GM19397 (cell line): ENCODE data around the gene DENND4A.
"Not testable (repeated sequence)": the region's sequence is repeated elsewhere in the genome, so short reads cannot be mapped to it uniquely, and the experiment has no call there.

ENCODE experiments used
- ATAC-seq: cut with Tn5 transposase; IDR thresholded peaks from one replicate; pipeline ENCODE4 v1.9.1; 2021; ENCODE audit warnings: mild to moderate bottlenecking, moderate library complexity; ENCODE audit not compliant: unreplicated experiment

The DENND4A gene

DNA sequence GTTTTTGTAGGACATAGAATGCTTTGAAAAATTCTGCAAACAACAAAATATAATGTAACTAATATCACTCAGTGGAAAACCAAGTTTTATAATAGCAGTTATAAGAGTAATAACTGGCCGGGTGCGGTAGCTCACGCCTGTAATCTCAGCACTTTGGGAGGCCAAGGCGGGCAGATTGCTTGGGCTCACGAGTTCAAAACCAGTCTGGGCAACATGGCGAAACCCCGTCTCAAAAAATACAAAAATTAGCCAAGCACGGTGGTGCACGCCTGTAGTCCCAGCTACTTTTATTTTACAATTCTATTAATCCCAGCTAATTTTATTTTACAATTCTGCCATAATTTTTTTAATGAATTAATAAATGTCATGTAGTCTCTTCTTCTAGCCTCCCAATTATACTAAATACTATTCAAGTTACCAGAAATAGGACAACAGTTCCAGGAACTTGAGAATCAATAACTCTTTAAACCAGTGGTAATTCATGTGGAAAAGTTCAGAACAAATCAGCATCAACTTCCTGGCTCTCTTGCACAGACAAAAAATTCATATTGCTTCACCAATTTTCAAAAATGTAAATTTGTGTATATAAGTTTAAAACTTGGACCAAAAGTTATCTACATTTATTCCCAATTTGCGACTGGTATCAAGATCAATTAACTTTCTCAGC lies 2.2 kb downstream of the DENND4A start:
- no peak for ATAC-seq

DNA sequence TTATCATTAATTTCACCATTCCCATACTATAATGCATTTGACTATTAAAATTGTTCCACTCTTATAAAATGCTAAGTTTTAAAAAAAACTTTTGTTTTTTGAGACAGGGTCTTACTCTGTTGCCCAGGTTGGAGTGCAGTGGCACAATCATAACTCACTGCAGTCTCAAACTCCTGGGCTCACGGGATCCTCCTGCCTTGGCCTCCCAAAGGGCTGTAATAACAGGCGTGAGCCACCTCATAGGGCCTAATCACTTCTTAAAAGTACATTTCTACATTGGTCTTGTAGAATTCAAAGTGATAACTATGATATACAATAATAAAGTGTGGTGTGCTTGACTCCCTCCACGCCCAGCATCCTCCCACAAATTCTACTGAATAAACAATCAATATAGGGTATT lies 3.0 kb downstream of the DENND4A start:
- ATAC-seq: no peak

- ATAC-seq: no peak
Observed at GRCh38 chr15:65787260-65787659, 4.8 kb downstream of the DENND4A start.

DNA sequence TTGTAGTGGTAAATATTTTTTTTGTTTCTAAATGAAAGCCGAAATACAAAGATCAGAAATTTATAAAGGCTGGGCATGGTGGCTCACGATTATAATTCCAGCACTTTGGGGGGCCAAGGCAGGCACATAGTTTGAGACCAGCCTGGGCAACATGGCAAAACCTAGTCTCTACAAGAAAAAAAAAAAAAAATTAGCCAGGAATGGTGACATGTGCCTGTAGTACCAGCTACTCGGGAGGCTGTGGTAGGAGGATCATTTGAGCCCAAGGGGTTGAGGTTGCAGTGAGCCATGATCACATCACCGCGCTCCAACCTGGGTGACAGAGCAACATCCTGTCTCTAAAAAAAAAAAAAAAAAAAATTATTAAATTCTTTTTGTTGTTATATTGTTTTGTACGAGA lies 6.9 kb downstream of the DENND4A start:
- ATAC-seq: no peak

GRCh38 chr15:65783872-65784271 lies 8.2 kb downstream of the DENND4A start:
- no peak for ATAC-seq

GRCh38 chr15:65782096-65782495 lies 10.0 kb downstream of the DENND4A start:
- no peak for ATAC-seq

- not testable (repeated sequence) for ATAC-seq
Observed at GRCh38 chr15:65778701-65779100, 13.4 kb downstream of the DENND4A start.

DNA sequence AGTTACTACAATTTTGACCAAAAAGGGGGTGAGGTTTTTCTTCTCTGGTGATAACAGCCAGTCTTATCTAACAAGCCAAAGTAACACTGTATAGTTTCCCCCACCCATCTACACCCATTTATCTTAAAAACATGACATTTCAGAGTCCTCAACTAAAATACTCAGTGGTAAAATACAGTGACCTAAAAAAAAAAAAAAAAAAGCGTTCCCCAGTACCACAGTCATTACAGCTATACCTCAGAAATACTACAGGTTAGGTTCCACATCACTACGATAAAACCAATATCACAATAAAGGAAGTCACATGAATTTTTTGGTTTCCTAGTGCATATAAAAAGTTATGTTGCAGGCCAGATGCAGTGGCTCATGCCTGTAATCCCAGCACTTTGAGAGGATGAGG lies 13.8 kb downstream of the DENND4A start:
- ATAC-seq: no peak

- no peak for ATAC-seq
Observed at GRCh38 chr15:65777843-65778242, 14.2 kb downstream of the DENND4A start.

DNA sequence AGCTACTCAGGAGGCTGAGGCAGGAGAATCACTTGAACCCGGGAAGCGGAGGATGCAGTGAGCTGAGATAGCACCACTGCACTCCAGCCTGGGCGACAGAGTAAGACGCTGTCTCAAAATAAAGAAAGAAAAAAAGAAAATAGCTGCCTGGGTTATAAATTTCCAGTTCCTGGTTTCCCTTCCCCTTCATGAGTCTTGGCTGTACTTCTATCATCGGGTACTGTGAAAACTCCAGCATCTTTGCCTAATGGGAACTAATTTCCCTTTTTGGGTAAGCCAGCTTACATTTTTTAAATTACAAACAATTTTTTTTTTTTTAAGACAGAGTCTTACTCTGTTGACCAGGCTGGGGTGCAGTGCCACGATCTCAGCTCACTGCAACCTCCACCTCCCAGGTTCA lies 15.0 kb downstream of the DENND4A start:
- ATAC-seq: no peak

DNA sequence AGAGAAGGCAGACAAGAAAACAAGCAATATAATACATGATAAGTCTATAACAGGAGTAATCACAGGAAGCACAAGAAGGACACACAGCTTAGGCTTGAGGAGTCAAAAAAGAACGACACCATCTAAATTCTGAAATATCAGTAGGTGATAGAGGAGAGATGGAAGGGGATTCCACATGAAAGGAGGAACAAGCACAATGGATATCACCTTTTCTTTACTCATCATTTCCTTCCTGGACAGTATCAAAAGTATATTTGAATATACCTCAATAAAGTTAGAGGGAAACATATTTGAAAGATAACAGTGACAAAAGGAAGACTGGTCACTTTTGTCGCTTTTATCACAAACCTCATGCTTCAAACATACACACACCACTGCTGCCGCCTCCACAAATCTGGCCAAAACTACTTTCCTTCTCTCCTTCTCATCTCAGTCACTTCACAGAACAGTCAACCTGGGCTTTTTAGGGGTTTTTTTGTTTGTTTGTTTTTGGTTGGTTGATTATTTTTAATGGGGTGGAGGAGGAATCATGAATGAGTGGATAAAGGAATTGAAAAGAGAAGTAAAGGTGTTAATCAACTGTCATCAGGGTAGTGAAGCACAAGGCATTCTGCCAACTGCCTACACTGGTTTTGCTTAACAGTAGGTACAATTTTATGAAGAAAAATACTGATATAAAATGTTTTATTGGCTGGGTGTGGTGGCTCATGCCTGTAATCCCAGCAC lies 18.5 kb downstream of the DENND4A start:
- ATAC-seq: no peak

DNA sequence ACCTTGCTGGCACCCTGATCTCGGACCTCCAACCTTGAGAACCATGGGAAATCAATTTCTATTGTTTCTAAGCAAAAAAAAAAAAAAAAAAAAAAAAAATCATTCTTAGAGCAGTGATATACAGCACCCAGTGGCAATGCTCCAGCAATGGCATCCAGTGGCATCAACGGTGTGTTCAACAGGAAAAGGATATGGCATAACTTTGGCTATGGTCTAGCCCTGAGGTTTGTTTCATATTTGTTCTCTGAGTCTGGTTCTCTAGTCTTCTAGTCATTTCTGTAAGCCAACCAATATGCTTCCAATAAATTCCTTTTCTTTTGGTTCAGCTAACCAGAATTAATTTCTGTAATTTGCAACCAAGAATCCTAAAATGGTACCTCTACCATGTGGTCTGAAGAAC lies 19.2 kb downstream of the DENND4A start:
- no peak for ATAC-seq

DNA sequence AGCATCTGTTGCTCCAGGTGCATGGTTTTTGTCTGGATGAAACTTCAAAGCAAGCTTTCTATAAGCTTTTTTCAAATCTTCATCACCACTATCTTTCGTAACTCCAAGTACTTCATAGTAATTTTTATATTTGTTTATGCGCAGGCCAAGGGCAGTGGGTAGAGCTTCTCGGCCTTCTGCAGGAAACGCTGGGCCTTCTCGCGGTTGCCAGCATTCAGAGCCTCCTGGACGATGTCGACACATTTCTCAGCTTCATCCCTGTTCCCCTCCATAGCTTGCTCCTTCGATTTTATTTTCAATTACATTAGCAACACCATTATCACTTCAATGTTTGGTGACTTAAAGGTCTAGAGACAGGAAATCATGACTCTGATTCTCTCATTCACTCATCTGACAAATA lies 20.2 kb downstream of the DENND4A start:
- ATAC-seq: no peak

- no peak for ATAC-seq
Observed at GRCh38 chr15:65769482-65769881, 22.6 kb downstream of the DENND4A start.

GRCh38 chr15:65767895-65768294 lies 24.2 kb downstream of the DENND4A start:
- ATAC-seq: no peak

- no peak for ATAC-seq
Observed at GRCh38 chr15:65767264-65767595, 24.9 kb downstream of the DENND4A start.

GRCh38 chr15:65766422-65767263 lies 25.4 kb downstream of the DENND4A start:
- ATAC-seq: no peak

GRCh38 chr15:65765106-65765505 lies 27.0 kb downstream of the DENND4A start:
- no peak for ATAC-seq

- no peak for ATAC-seq
Observed at GRCh38 chr15:65762914-65763787, 28.9 kb downstream of the DENND4A start.

- no peak for ATAC-seq
Observed at GRCh38 chr15:65762399-65762798, 29.7 kb downstream of the DENND4A start.
